Measurements from ENCODE around the gene CCDC97.

DNA sequence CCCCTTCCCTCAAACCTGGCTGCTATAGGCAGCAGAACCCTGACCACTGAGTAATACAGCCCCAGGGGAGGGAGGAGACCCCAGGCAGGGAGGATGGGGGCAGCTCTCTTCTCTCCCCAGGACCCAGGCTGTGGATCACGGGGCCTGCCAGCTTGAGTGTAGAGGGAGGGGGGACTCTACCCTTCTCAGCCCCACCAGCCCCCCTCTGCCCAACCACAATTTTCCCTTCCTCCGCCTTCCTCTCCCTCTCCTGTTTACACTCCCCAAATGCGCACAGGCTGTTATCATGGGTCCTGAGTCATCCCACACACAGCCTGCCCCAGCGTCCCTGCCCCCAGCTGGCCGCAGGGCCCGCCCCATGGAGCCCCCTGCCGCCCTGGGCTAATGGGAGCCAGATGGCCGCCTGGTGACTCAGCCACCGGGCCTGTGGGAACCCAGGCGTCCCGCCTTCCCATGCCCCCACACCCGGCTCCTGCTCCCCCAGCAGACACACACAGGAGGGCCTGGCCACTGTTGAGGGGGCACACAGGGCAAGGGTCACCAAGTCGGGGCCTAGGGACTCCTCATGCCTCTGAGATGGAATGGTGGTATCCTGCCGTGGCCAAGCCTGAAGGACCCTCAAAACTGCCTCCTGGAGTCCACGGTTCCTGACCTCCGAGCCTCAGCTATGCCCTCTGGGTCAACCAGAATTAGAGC lies 13.6 kb downstream of the CCDC97 start:
- TF ChIP-seq CTCF (IDR thresholded peaks at IDR 0.05 in 2 of 3, conservative IDR thresholded peaks at IDR 0.05 in 1 of 3; ENCODE audit: borderline replicate concordance in 1 of 3, insufficient read depth in 1 of 3, low read depth in 2 of 3, low read length in 2 of 3) (no peak), CBX3 (IDR thresholded peaks at IDR 0.05; ENCODE audit: low read depth) (no peak), POLR2A (IDR thresholded peaks at IDR 0.05; ENCODE audit: borderline replicate concordance, extremely low read depth, insufficient read depth, insufficient read length) (no peak), EZH2phosphoT487 (IDR thresholded peaks at IDR 0.05; ENCODE audit: borderline replicate concordance) (no peak), EZH2 (IDR thresholded peaks at IDR 0.05) (no peak), TCF7L2 (IDR thresholded peaks at IDR 0.05; ENCODE audit: borderline replicate concordance, extremely low read depth, insufficient read depth, insufficient read length) (no peak), ZBTB33 (IDR thresholded peaks at IDR 0.05; ENCODE audit: extremely low read depth, insufficient replicate concordance, low read length) (no peak), SIN3A (IDR thresholded peaks at IDR 0.05; ENCODE audit: low read depth) (no peak), JUND (IDR thresholded peaks at IDR 0.05) (no peak), MAX (IDR thresholded peaks at IDR 0.05) (no peak), ELF1 (IDR thresholded peaks at IDR 0.05; ENCODE audit: borderline replicate concordance, low read depth) (no peak)
- TF ChIP-seq, protein P1, sequence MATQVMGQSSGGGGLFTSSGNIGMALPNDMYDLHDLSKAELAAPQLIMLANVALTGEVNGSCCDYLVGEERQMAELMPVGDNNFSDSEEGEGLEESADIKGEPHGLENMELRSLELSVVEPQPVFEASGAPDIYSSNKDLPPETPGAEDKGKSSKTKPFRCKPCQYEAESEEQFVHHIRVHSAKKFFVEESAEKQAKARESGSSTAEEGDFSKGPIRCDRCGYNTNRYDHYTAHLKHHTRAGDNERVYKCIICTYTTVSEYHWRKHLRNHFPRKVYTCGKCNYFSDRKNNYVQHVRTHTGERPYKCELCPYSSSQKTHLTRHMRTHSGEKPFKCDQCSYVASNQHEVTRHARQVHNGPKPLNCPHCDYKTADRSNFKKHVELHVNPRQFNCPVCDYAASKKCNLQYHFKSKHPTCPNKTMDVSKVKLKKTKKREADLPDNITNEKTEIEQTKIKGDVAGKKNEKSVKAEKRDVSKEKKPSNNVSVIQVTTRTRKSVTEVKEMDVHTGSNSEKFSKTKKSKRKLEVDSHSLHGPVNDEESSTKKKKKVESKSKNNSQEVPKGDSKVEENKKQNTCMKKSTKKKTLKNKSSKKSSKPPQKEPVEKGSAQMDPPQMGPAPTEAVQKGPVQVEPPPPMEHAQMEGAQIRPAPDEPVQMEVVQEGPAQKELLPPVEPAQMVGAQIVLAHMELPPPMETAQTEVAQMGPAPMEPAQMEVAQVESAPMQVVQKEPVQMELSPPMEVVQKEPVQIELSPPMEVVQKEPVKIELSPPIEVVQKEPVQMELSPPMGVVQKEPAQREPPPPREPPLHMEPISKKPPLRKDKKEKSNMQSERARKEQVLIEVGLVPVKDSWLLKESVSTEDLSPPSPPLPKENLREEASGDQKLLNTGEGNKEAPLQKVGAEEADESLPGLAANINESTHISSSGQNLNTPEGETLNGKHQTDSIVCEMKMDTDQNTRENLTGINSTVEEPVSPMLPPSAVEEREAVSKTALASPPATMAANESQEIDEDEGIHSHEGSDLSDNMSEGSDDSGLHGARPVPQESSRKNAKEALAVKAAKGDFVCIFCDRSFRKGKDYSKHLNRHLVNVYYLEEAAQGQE (IDR thresholded peaks at IDR 0.05; ENCODE audit: low read depth), result no peak

Measured in HCT116 (cell line).